Cardiac septum (tissue), 1 donor: ENCODE data around the gene ABCB6. TPM values are rescaled to one million over a fixed set of nuclear protein-coding genes. Genes with fewer than 3 reads are reported as not detected.

ENCODE experiments used
- DNase-seq: peaks from one replicate; pipeline ENCODE4 v3.0.0-alpha.2; 2020; ENCODE audit warnings: low spot score
- intact Hi-C: fragments of 100-400 bp; cut with DNase I; formaldehyde crosslinking; loops from one replicate; pipeline ENCODE4 v1.14.0; 2022
- total RNA-seq: library from RNA; stranded (reverse); fragmentation: NEBNext Ultra II Directional; extraction: Animal tissue kit (Norgen Biotek cat#: 25700); gene quantifications from one replicate; pipeline ENCODE4 v1.2.1, GENCODE V29; 2021
- donor health status: DM: no; HTN: no; CAD: no.

The ABCB6 gene
- total RNA-seq, 1 donor from 2014 or later: 17.4 TPM

- intact Hi-C loops: loop anchor here (2.0 kb wide), 1 partner anchor 41 kb away; the partner anchor contains the start of gene RETREG2
- DNase-seq: no peak
Observed at GRCh38 chr2:219219784-219220532, 1.2 kb upstream of the ABCB6 start.

- DNase-seq: peak; percentile 78
- intact Hi-C loops: loop anchor here (1.0 to 2.0 kb wide), 2 partner anchors 11 to 39 kb away; partner anchors contain the start of genes ANKZF1, ATG9A and RETREG2
Observed at GRCh38 chr2:219218217-219218731, 484 bp downstream of the ABCB6 start.

GRCh38 chr2:219216535-219216915, 2.2 kb downstream of the ABCB6 start:
- no peak for DNase-seq
- intact Hi-C loops: loop anchor here (2.0 kb wide), 1 partner anchor 36 kb away; the partner anchor contains the start of genes TUBA4A and TUBA4B

DNA sequence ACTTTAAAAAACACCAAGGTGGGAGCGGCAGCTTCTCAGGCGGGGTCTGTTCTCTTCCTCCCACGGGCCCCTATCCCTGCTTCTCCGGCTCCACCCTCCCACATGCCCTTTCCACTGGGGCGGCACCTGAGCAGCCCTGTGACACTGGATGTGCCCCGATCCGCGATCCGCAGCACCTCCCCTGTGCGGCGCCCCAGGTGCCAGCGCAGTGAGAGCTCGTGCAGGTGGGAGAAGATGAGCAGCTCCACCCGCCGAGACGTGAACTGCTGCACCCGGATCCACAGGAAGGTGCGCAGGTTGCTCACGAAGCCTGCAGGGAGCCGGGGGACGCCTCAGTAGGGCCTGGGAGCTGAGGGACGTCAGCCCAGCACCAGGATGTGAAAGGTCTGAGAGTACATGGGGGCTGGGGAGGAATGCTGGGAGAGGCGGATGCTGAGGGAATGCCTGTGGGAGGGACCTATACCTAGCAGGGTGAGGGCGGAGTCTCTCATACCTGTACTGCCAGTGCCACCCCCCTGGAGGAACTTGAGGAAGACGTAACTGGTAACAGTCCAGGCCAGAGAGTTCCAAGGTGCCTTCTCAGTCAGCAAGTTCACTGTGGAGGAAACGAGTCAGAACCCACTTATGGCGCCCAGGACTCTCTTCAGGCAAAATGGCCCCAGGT, 2.8 kb downstream of the ABCB6 start:
- intact Hi-C loops: loop anchor here (2.0 kb wide), 1 partner anchor 37 kb away; the partner anchor contains the start of genes TUBA4A and TUBA4B
- DNase-seq: no peak

DNA sequence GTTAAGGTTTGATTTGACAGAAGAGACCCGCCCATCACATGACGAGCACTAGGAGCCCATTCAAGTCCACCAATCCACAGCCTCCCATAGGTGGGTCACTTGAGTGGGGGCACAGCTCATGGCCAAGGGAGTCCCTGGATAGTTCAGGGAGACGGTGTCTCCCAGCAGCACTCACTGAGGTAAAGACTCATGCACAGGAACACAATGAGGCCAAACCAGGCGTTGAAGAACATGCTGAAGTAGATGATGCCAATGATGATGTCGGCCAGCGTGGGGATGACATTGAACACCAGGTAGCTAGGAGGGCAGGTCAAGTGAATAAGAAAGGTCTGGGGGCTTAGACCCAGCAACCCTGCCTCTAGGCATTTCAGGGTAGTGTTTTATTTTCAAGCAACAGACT, 4.0 kb downstream of the ABCB6 start:
- intact Hi-C loops: no loop called here
- DNase-seq: no peak

DNA sequence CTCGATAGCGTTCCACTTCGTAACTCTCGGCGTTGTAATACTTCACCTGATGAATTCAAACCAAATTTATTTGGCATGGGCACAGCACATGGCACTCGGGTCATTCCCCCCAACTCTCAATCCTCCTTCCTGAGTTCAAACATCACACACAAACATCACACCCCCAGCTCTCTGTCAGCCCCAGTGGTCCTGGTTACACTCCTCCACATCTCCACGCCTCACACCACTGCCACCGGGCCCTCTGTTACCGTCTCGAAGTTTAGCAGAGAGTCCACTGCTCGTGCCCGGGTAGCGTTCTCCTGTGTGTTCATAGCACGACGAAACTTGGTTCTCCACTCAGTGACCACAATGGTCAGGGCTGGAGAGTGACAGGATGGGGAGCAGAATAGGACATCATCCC, 4.6 kb downstream of the ABCB6 start:
- intact Hi-C loops: no loop called here
- DNase-seq: no peak

GRCh38 chr2:219213486-219214071, 5.2 kb downstream of the ABCB6 start:
- no peak for DNase-seq

DNA sequence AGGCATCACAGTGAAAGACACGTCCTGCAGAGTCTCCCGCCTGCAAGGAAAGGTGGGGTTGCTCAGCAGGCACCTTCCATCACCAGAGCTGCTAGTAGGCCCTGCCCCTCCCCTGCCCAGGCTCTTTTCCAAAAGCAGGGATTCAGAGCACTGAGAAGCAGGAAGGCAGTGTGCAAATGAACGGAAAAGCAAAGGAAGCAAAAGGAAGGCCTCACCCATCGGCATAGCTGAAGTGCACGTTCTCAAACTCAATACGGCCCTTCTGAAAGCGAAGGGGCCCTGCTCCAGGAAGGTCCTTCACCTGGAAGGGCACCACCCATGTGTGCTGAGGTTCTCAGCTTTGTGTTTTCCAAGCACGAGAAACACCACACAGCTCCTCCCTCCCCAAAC, 5.7 kb downstream of the ABCB6 start:
- DNase-seq: no peak
- intact Hi-C loops: no loop called here

More at GRCh38 chr2:219213486-219214071, 5.2 kb downstream of the ABCB6 start:
- intact Hi-C loops: no loop called here

- intact Hi-C loops: no loop called here
- no peak for DNase-seq
Observed at GRCh38 chr2:219210886-219211362, 7.8 kb downstream of the ABCB6 start.

GRCh38 chr2:219210196-219210885, 8.4 kb downstream of the ABCB6 start:
- DNase-seq: no peak
- intact Hi-C loops: no loop called here

- no peak for DNase-seq
- intact Hi-C loops: no loop called here
Observed at GRCh38 chr2:219209236-219210195, 9.2 kb downstream of the ABCB6 start.

DNA sequence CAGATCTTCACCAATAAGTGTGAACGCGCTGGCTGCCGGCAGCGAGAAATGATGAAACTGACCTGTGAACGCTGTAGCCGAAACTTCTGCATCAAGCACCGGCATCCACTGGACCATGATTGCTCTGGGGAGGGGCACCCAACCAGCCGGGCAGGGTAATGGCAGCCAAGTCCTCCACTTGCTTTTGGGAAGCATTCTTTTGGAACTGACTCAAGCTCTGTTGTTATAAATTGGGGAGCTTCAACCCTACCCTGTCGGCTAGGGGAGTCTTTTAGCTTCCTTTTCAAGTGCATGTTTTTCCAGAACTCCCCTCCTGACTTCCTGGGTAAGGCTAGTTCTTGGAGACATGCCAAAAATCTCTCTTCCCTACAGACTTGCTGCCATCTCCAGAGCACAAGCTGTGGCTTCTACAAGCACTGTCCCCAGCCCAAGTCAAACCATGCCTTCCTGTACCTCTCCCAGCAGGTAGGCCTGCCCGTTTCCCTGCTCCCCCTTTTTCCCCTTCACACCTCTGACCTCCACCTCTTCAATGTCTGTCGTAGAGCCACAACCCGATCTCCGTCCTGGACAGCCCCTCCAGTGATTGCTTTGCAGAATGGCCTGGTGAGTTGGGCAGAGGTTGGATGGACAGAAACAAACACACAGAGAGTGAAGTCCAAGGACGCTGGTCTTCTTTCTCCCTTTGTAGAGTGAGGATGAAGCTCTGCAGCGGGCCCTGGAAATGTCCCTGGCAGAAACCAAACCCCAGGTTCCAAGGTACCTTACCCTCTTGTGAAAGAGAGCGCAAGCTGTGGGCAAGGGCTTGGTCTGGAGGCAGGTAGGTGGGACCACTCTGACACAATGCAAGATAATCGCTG, 10.6 kb downstream of the ABCB6 start:
- no peak for DNase-seq
- intact Hi-C loops: loop anchor here (2.0 kb wide), 1 partner anchor 31 kb away; the partner anchor contains the start of gene CNPPD1

DNA sequence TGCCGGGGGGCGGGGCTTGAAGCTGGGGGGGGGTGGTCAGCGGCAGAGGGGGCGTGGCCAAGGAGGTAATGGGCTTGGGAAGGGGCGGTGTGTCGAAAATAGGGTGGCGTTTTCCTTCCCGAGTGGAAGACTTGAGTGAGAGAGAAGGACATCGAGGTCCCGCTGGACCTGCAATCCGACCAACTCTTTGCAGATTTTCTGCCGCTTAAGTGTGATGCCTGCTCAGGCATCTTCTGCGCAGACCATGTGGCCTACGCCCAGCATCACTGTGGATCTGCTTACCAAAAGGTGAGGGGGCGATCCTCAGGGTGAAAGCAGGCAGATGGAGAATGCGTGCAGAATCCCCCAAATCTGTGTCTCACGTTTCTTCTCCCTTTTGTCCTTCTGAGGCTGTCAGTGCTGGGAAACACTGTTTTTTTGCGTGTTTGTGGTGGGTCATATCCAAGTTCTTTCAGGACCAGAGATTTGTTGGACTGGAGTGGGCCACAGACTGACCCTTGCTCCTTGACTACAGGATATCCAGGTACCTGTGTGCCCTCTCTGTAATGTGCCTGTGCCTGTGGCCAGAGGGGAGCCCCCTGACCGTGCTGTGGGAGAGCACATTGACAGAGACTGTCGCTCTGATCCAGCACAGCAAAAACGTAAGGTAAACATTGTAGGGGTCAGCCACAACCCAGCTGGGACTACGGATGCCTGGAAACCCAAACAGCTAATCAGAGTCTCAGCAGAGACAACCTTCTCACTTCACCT, 11.4 kb downstream of the ABCB6 start:
- intact Hi-C loops: loop anchor here (2.0 kb wide), 1 partner anchor 31 kb away; the partner anchor contains the start of gene CNPPD1
- DNase-seq: no peak

DNA sequence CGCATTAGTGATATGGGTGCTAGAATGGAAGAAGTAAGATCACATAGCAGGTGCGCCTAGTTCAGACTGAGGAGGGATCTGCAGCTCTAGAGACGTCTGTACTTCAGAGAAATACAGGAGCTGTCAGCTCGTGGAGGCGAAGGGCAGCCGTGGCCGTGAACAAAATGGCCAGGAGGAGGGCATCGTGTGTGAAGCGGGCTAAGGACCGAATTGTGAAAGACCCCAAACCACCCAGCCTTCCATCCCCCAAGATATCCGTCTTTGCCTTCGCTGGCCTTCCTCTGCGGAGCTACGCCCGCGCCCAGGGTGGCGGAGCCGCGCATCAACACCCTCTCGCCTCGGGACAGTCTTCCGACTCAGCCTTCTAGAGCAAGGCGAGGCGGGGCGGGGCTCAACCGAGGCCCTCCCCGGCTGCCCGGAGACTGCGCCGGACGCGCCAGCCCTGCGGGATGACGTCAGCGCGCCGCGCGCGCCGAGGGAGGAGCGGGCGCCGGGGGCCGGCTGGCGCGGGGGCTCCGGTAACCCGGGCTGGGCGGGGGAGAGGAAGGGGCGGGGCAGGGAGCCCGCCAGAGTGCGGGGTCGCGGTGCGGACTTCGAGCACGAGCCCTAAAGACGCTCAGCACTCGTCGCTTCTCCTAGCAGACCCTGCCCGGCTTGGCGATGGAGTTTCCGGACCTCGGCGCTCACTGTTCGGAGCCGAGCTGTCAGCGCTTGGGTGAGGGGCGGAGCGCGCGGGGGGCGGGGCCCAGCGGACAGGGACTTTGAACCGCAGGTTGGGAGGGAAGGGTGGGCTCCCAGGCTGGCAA, 12.2 kb downstream of the ABCB6 start, which contains the start of gene ZFAND2B:
TSS of gene ZFAND2B (plus strand) at position 455 of the 806 bp plus-strand sequence. CDS start at position 661, 206 bp downstream.
- DNase-seq: peak; percentile 98
- intact Hi-C loops: loop anchor here (1.0 to 2.0 kb wide), 3 partner anchors 30 to 46 kb away; partner anchors contain the start of genes CNPPD1, GLB1L, NHEJ1 and STK16

- DNase-seq: no peak
- intact Hi-C loops: loop anchor here (1.0 to 2.0 kb wide), 3 partner anchors 29 to 46 kb away; partner anchors contain the start of genes CNPPD1, GLB1L, NHEJ1 and STK16
Observed at GRCh38 chr2:219205981-219206327, 12.8 kb downstream of the ABCB6 start.

- no peak for DNase-seq
- intact Hi-C loops: no loop called here
Observed at GRCh38 chr2:219205165-219205538, 13.6 kb downstream of the ABCB6 start.
